NOMO-1 treated with dmso at 0.1 percent for 144 hours (cell line): ENCODE measurements around the gene OSBPL10.

ENCODE experiments used
- DNase-seq: peaks from one replicate; lab custom pipeline; 2025; ENCODE audit not compliant: unreplicated experiment; lab: John Stamatoyannopoulos, UW

OSBPL10 gene

GRCh38 chr3:31635545-31635944 is 345.5 kb downstream of the OSBPL10 start:
- DNase-seq: no peak

- no peak for DNase-seq
Measured at GRCh38 chr3:31634476-31634875, 346.6 kb downstream of the OSBPL10 start.

- no peak for DNase-seq
Measured at GRCh38 chr3:31629054-31629453, 352.0 kb downstream of the OSBPL10 start.

GRCh38 chr3:31625358-31625757 is 355.7 kb downstream of the OSBPL10 start:
- no peak for DNase-seq

- no peak for DNase-seq
Measured at GRCh38 chr3:31624083-31624709, 356.9 kb downstream of the OSBPL10 start.

GRCh38 chr3:31622636-31623288 is 358.3 kb downstream of the OSBPL10 start:
- DNase-seq: peak; percentile 7

GRCh38 chr3:31621314-31621713 is 359.7 kb downstream of the OSBPL10 start:
- no peak for DNase-seq

- DNase-seq: no peak
Measured at GRCh38 chr3:31620656-31621055, 360.4 kb downstream of the OSBPL10 start.

GRCh38 chr3:31616711-31617110 is 364.4 kb downstream of the OSBPL10 start:
- no peak for DNase-seq

- DNase-seq: no peak
Measured at GRCh38 chr3:31615071-31615875, 365.8 kb downstream of the OSBPL10 start.

- DNase-seq: no peak
Measured at GRCh38 chr3:31614162-31614921, 366.7 kb downstream of the OSBPL10 start.

GRCh38 chr3:31613654-31614053 is 367.4 kb downstream of the OSBPL10 start:
- no peak for DNase-seq

GRCh38 chr3:31613177-31613576 is 367.9 kb downstream of the OSBPL10 start:
- no peak for DNase-seq
